ENCODE data around the gene TBC1D7. TPM values are rescaled to one million over a fixed set of nuclear protein-coding genes. Genes with fewer than 3 reads are reported as not detected.

The TBC1D7 gene
- total RNA-seq, 1 experiment from 2014 or later, result 152 TPM

DNA sequence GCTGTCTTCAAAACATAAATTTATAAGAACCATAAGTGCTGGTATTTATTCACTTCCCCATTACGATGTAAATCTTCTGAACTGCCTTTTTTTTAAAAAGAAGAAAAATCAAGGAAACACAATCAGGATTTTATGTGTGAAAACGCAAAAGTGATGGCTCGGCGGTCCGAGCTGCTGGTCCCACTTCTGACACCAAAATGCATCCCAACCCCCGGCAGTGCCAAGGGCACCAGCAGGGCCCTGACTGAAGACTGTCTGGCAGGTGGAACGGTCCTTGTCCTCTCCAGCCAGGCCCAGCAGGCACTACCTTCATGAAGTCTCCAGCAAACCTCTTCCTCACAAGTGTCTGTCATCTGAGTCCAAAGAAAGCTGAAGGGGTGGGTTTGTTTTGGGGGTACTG lies 41.2 kb downstream of the TBC1D7 start:
- CTCF ChIA-PET, result no interaction called here
- Histone ChIP-seq H3K27me3 (replicated peaks; ENCODE audit: control insufficient read depth, insufficient read depth, low read length) (no peaks in the 10 kb centered on the region), H3K4me1 (peaks cover 26% of the 10 kb centered on the region), H3K9me3 (peaks cover 21% of the 10 kb centered on the region), H3K36me3 (ENCODE audit: control insufficient read depth, insufficient read depth, low read length) (no peaks in the 10 kb centered on the region), H3K4me3 (ENCODE audit: low read depth, low read length) (no peak overlapping the region)
- no peaks in the 10 kb centered on the region for H3K27me3 Mint-ChIP-seq (ENCODE audit: insufficient read depth, unreplicated experiment)
- intact Hi-C loops (cut with micrococcal nuclease; ENCODE audit: unreplicated experiment), result no loop called here
- no peak overlapping the region for H3K27ac Mint-ChIP-seq (ENCODE audit: unreplicated experiment)
- peaks cover 85% of the 10 kb centered on the region for H3K36me3 Mint-ChIP-seq (ENCODE audit: insufficient read depth, unreplicated experiment)
- H3K4me3 Mint-ChIP-seq (ENCODE audit: unreplicated experiment), result no peak overlapping the region
- BruUV-seq (replicated peaks), result no TSS peak
- no peaks in the 10 kb centered on the region for H3K9me3 Mint-ChIP-seq (ENCODE audit: unreplicated experiment)
- DNase-seq, result no peak
- POLR2A ChIA-PET, result no interaction called here
- TF ChIP-seq, protein P1, sequence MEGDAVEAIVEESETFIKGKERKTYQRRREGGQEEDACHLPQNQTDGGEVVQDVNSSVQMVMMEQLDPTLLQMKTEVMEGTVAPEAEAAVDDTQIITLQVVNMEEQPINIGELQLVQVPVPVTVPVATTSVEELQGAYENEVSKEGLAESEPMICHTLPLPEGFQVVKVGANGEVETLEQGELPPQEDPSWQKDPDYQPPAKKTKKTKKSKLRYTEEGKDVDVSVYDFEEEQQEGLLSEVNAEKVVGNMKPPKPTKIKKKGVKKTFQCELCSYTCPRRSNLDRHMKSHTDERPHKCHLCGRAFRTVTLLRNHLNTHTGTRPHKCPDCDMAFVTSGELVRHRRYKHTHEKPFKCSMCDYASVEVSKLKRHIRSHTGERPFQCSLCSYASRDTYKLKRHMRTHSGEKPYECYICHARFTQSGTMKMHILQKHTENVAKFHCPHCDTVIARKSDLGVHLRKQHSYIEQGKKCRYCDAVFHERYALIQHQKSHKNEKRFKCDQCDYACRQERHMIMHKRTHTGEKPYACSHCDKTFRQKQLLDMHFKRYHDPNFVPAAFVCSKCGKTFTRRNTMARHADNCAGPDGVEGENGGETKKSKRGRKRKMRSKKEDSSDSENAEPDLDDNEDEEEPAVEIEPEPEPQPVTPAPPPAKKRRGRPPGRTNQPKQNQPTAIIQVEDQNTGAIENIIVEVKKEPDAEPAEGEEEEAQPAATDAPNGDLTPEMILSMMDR (IDR thresholded peaks at IDR 0.05; ENCODE audit: insufficient read depth in 1 of 2, low read depth in 1 of 2, low read length in 1 of 2, severe bottlenecking in 1 of 2, unreplicated experiment in 1 of 2), result no peak
- peaks cover 21% of the 10 kb centered on the region for H3K4me1 Mint-ChIP-seq (ENCODE audit: low read depth, unreplicated experiment)

DNA sequence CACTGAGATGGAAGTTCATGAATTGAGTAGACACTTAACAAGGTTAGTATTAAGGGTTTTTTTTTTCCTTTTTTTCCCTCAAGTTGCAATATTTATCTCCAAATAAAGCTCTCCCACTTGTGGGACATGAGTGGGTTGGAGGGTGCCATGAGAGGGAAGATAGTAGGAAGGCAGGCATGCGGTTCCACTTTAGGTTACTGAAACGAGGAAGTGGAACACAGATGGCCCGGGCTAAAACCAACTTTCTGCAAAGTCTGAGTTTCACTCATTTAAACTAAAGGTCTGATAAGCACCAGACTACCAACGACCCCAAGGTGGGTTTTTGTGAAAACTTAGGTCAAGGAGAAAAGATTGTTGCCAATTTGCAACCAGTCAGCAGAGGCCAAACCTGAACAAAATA lies 42.2 kb downstream of the TBC1D7 start:
- peaks cover 21% of the 10 kb centered on the region for H3K4me1 Mint-ChIP-seq (ENCODE audit: low read depth, unreplicated experiment)
- no peaks in the 10 kb centered on the region for H3K9me3 Mint-ChIP-seq (ENCODE audit: unreplicated experiment)
- no peaks in the 10 kb centered on the region for H3K36me3 ChIP-seq (ENCODE audit: control insufficient read depth, insufficient read depth, low read length)
- TF ChIP-seq, protein P1 (IDR thresholded peaks at IDR 0.05; ENCODE audit: insufficient read depth in 1 of 2, low read depth in 1 of 2, low read length in 1 of 2, severe bottlenecking in 1 of 2, unreplicated experiment in 1 of 2), result no peak
- BruUV-seq (replicated peaks), result no TSS peak
- ChIA-PET POLR2A (no interaction called here), CTCF (no interaction called here)
- H3K4me3 ChIP-seq (ENCODE audit: low read depth, low read length), result no peak overlapping the region
- peaks cover 21% of the 10 kb centered on the region for H3K9me3 ChIP-seq
- DNase-seq, result no peak
- intact Hi-C loops (cut with micrococcal nuclease; ENCODE audit: unreplicated experiment), result no loop called here
- peaks cover 21% of the 10 kb centered on the region for H3K4me1 ChIP-seq
- no peaks in the 10 kb centered on the region for H3K27me3 Mint-ChIP-seq (ENCODE audit: insufficient read depth, unreplicated experiment)
- H3K27me3 ChIP-seq (replicated peaks; ENCODE audit: control insufficient read depth, insufficient read depth, low read length), result no peaks in the 10 kb centered on the region
- peaks cover 83% of the 10 kb centered on the region for H3K36me3 Mint-ChIP-seq (ENCODE audit: insufficient read depth, unreplicated experiment)
- H3K4me3 Mint-ChIP-seq (ENCODE audit: unreplicated experiment), result peak overlapping the region; percentile 3
- H3K27ac Mint-ChIP-seq (ENCODE audit: unreplicated experiment), result no peak overlapping the region

DNA sequence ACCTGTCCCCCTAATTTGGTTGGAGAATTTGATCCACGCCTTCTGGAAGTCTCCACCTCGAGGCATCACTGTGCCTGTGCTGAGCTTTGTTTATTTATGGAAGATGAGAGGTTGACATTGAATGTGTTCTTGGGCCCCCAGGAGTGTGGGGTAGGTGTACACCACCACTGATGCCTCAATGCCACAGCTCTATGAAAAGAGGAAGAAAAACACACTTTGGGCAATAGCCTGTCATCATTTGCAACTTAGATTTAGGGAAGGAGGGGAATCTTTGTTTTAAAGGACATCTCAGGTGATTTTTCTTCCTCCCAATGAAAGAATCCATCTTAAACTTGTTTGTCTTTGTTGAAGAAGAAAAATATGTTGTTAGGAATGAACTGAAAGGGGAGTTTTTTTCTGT lies 42.6 kb downstream of the TBC1D7 start:
- intact Hi-C loops (cut with micrococcal nuclease; ENCODE audit: unreplicated experiment), result no loop called here

More for the DNA sequence above, 42.6 kb downstream of the TBC1D7 start:
- H3K27me3 ChIP-seq (replicated peaks; ENCODE audit: control insufficient read depth, insufficient read depth, low read length), result no peaks in the 10 kb centered on the region
- H3K9me3 Mint-ChIP-seq (ENCODE audit: unreplicated experiment), result no peaks in the 10 kb centered on the region
- H3K4me3 ChIP-seq (ENCODE audit: low read depth, low read length), result no peak overlapping the region
- H3K36me3 ChIP-seq (ENCODE audit: control insufficient read depth, insufficient read depth, low read length), result no peaks in the 10 kb centered on the region
- peaks cover 78% of the 10 kb centered on the region for H3K36me3 Mint-ChIP-seq (ENCODE audit: insufficient read depth, unreplicated experiment)
- H3K4me3 Mint-ChIP-seq (ENCODE audit: unreplicated experiment), result peak overlapping the region; percentile 3
- peaks cover 16% of the 10 kb centered on the region for H3K4me1 ChIP-seq
- CTCF ChIA-PET, result no interaction called here
- H3K9me3 ChIP-seq, result peaks cover 21% of the 10 kb centered on the region
- POLR2A ChIA-PET, result no interaction called here
- BruUV-seq (replicated peaks), result no TSS peak
- no peak for DNase-seq
- H3K27me3 Mint-ChIP-seq (ENCODE audit: insufficient read depth, unreplicated experiment), result no peaks in the 10 kb centered on the region
- peak overlapping the region; percentile 4 for H3K27ac Mint-ChIP-seq (ENCODE audit: unreplicated experiment)
- H3K4me1 Mint-ChIP-seq (ENCODE audit: low read depth, unreplicated experiment), result peaks cover 21% of the 10 kb centered on the region
- TF ChIP-seq, protein P1 (IDR thresholded peaks at IDR 0.05; ENCODE audit: insufficient read depth in 1 of 2, low read depth in 1 of 2, low read length in 1 of 2, severe bottlenecking in 1 of 2, unreplicated experiment in 1 of 2), result no peak

All from Caco-2 (cell line).